Skeletal muscle satellite cell (primary cell): Measurements from ENCODE around the gene TBRG4.

Experiments
- H3K27me3 ChIP-seq: 2 replicates; pipeline ENCODE4 v1.7.0; 2013; ENCODE audit warnings: low read length; ENCODE audit not compliant: control insufficient read depth, insufficient read depth
- H3K36me3 ChIP-seq: 2 replicates; pipeline ENCODE4 v1.7.0; 2013; ENCODE audit warnings: mild to moderate bottlenecking, control low read depth, low read length; ENCODE audit not compliant: insufficient read depth
- H3K4me1 ChIP-seq: 2 replicates; pipeline ENCODE4 v1.7.0; 2013; ENCODE audit warnings: low read length; ENCODE audit not compliant: control insufficient read depth, insufficient read depth
- H3K4me2 ChIP-seq: 2 replicates; pipeline ENCODE4 v1.7.0; 2013; ENCODE audit warnings: mild to moderate bottlenecking, low read length
- H3K4me3 ChIP-seq: 2 replicates; pipeline ENCODE4 v1.7.0; 2013; ENCODE audit warnings: low read length
- H3K9ac ChIP-seq: 2 replicates; pipeline ENCODE4 v1.7.0; 2013; ENCODE audit warnings: mild to moderate bottlenecking, low read depth, low read length, moderate library complexity
- H3K9me3 ChIP-seq: replicated peaks from 2 replicates; pipeline ENCODE4 v1.7.0; 2013; ENCODE audit warnings: mild to moderate bottlenecking, control low read depth, low read length

Gene TBRG4

GRCh38 chr7:45084901-45085618, 26.4 kb downstream of the TBRG4 start:
- Histone ChIP-seq H3K9ac (no peak overlapping the region), H3K4me2 (no peak overlapping the region), H3K4me3 (no peak overlapping the region), H3K27me3 (peaks cover 6% of the 10 kb centered on the region), H3K4me1 (peaks cover 14% of the 10 kb centered on the region), H3K36me3 (no peaks in the 10 kb centered on the region), H3K9me3 (no peaks in the 10 kb centered on the region)

- Histone ChIP-seq H3K4me3 (no peak overlapping the region), H3K4me2 (no peak overlapping the region), H3K9ac (no peak overlapping the region), H3K36me3 (no peaks in the 10 kb centered on the region), H3K27me3 (no peaks in the 10 kb centered on the region), H3K9me3 (no peaks in the 10 kb centered on the region), H3K4me1 (peaks cover 14% of the 10 kb centered on the region)
Observed at GRCh38 chr7:45084336-45084735, 27.2 kb downstream of the TBRG4 start.

- Histone ChIP-seq H3K9ac (no peak overlapping the region), H3K36me3 (peaks cover 4% of the 10 kb centered on the region), H3K4me1 (peaks cover 10% of the 10 kb centered on the region), H3K4me3 (no peak overlapping the region), H3K9me3 (no peaks in the 10 kb centered on the region), H3K4me2 (no peak overlapping the region), H3K27me3 (no peaks in the 10 kb centered on the region)
Observed at GRCh38 chr7:45082831-45083331, 28.6 kb downstream of the TBRG4 start.

GRCh38 chr7:45082031-45082830, 29.3 kb downstream of the TBRG4 start:
- Histone ChIP-seq H3K9ac (no peak overlapping the region), H3K36me3 (peaks cover 8% of the 10 kb centered on the region), H3K4me3 (no peak overlapping the region)

GRCh38 chr7:45081670-45081974, 29.9 kb downstream of the TBRG4 start:
- Histone ChIP-seq H3K9ac (no peak overlapping the region), H3K4me2 (no peak overlapping the region), H3K4me1 (peaks cover 10% of the 10 kb centered on the region), H3K4me3 (no peak overlapping the region), H3K27me3 (no peaks in the 10 kb centered on the region), H3K9me3 (no peaks in the 10 kb centered on the region), H3K36me3 (peaks cover 12% of the 10 kb centered on the region)

More at GRCh38 chr7:45082031-45082830, 29.3 kb downstream of the TBRG4 start:
- H3K4me1 ChIP-seq: peaks cover 10% of the 10 kb centered on the region
- H3K27me3 ChIP-seq: no peaks in the 10 kb centered on the region
- no peak overlapping the region for H3K4me2 ChIP-seq
- H3K9me3 ChIP-seq: no peaks in the 10 kb centered on the region

GRCh38 chr7:45080958-45081669, 30.4 kb downstream of the TBRG4 start:
- Histone ChIP-seq H3K4me1 (peaks cover 10% of the 10 kb centered on the region), H3K9me3 (no peaks in the 10 kb centered on the region), H3K9ac (no peak overlapping the region), H3K4me2 (no peak overlapping the region), H3K27me3 (no peaks in the 10 kb centered on the region), H3K4me3 (no peak overlapping the region), H3K36me3 (peaks cover 16% of the 10 kb centered on the region)

GRCh38 chr7:45080265-45080957, 31.1 kb downstream of the TBRG4 start:
- Histone ChIP-seq H3K4me2 (no peak overlapping the region), H3K9ac (no peak overlapping the region), H3K36me3 (peaks cover 23% of the 10 kb centered on the region), H3K4me3 (no peak overlapping the region), H3K27me3 (no peaks in the 10 kb centered on the region), H3K4me1 (peaks cover 10% of the 10 kb centered on the region), H3K9me3 (no peaks in the 10 kb centered on the region)

- Histone ChIP-seq H3K9me3 (no peaks in the 10 kb centered on the region), H3K36me3 (peaks cover 45% of the 10 kb centered on the region), H3K4me3 (no peak overlapping the region)
Observed at GRCh38 chr7:45078125-45078681, 33.3 kb downstream of the TBRG4 start.

GRCh38 chr7:45077579-45077978, 33.9 kb downstream of the TBRG4 start:
- H3K4me1 ChIP-seq: peaks cover 6% of the 10 kb centered on the region
- peaks cover 51% of the 10 kb centered on the region for H3K36me3 ChIP-seq
- no peak overlapping the region for H3K4me2 ChIP-seq
- H3K4me3 ChIP-seq: no peak overlapping the region
- no peaks in the 10 kb centered on the region for H3K27me3 ChIP-seq
- no peak overlapping the region for H3K9ac ChIP-seq
- no peaks in the 10 kb centered on the region for H3K9me3 ChIP-seq

More at GRCh38 chr7:45078125-45078681, 33.3 kb downstream of the TBRG4 start:
- Histone ChIP-seq H3K27me3 (no peaks in the 10 kb centered on the region), H3K4me1 (peaks cover 10% of the 10 kb centered on the region), H3K4me2 (no peak overlapping the region), H3K9ac (no peak overlapping the region)

- no peaks in the 10 kb centered on the region for H3K4me1 ChIP-seq
- no peak overlapping the region for H3K4me3 ChIP-seq
- no peak overlapping the region for H3K4me2 ChIP-seq
- H3K36me3 ChIP-seq: peaks cover 51% of the 10 kb centered on the region
- no peaks in the 10 kb centered on the region for H3K27me3 ChIP-seq
- H3K9me3 ChIP-seq: no peaks in the 10 kb centered on the region
- no peak overlapping the region for H3K9ac ChIP-seq
Observed at GRCh38 chr7:45076946-45077345, 34.6 kb downstream of the TBRG4 start.
